Measurements from ENCODE around the gene LDB2. TPM values are rescaled to one million over a fixed set of nuclear protein-coding genes. Genes with fewer than 3 reads are reported as not detected.

The LDB2 gene
- polyA plus RNA-seq, 2 of the 4 experiments (the other 2 are of a cell fraction): not detected

GRCh38 chr4:16720761-16721160 lies 177.7 kb downstream of the LDB2 start:
- no peak overlapping the region for H3K4me3 ChIP-seq
- H3K27ac ChIP-seq: no peak overlapping the region
- ChIA-PET POLR2A (no interaction called here), CTCF (no interaction called here)
- TF ChIP-seq SMC3 (IDR thresholded peaks at IDR 0.05) (no peak), CBX8 (IDR thresholded peaks at IDR 0.05) (no peak), POLR2AphosphoS2 (conservative IDR thresholded peaks at IDR 0.05; ENCODE audit: low read length) (no peak), TP53 (CRISPR knock-in tag; IDR thresholded peaks at IDR 0.05) (no peak), POLR2A (IDR thresholded peaks at IDR 0.05; ENCODE audit: low read length) (no peak)
- no peak for DNase-seq (ENCODE audit: low read depth in 1 of 2, low spot score in 1 of 2)
- no peaks in the 10 kb centered on the region for H3K9me3 ChIP-seq
- no peak for ATAC-seq
- 29% methylated on average over 2 of the region's 2 CpGs for WGBS (ENCODE audit: missing lambda C conversion rate)
- H3K4me2 ChIP-seq: no peak overlapping the region
- FAIRE-seq: no peak
- H3K4me1 ChIP-seq: no peaks in the 10 kb centered on the region

DNA sequence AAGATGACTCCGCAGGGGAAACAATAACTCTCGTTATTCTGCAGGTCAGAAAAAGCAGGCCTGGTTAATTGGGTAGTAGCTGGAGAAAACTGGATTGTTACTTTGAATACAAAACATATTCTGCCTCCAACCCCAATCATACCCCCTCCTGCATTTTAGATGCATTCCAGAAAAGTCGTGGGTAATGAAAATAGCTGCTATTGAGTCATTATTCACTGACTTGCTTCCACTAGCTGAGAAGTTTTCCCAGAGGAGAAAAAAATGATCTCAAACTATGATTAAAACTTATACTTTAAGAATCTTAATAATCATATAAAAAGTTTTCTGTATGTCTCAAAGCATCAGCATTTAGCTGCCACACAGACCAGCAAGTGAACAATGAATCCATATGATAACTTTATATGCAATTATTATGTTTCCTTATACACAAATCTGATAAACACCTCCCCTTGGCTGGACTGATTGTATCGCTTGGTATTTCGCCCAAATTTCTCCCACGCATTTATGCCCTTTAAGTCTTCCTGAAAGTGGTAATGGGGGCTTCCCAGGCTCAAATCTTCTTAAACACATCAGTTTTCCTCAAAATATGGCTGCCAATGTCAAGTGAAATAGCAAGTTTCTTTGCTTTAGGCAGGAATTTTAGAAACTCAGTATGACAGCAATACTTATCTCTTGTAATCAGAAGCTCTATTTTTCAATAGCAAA lies 181.0 kb downstream of the LDB2 start:
- Histone ChIP-seq H3K4me2 (no peak overlapping the region), H3K9me3 (no peaks in the 10 kb centered on the region), H3K27ac (no peak overlapping the region), H3K4me1 (no peaks in the 10 kb centered on the region), H3K4me3 (no peak overlapping the region)
- DNase-seq (ENCODE audit: low read depth in 1 of 2, low spot score in 1 of 2) (no peak), FAIRE-seq (no peak), ATAC-seq (no peak)
- 18% methylated on average over 6 of the region's 6 CpGs for WGBS (ENCODE audit: missing lambda C conversion rate)
- no peak for TF ChIP-seq HDAC2 (IDR thresholded peaks at IDR 0.05)
- TF ChIP-seq EHF (CRISPR knock-in tag; IDR thresholded peaks at IDR 0.05): no peak
- TF ChIP-seq CEBPB (IDR thresholded peaks at IDR 0.05): no peak
- no peak for TF ChIP-seq GATA3 (IDR thresholded peaks at IDR 0.05; ENCODE audit: borderline replicate concordance)
- TF ChIP-seq ZNF302 (CRISPR knock-in tag; IDR thresholded peaks at IDR 0.05): no peak
- TF ChIP-seq, protein P1, sequence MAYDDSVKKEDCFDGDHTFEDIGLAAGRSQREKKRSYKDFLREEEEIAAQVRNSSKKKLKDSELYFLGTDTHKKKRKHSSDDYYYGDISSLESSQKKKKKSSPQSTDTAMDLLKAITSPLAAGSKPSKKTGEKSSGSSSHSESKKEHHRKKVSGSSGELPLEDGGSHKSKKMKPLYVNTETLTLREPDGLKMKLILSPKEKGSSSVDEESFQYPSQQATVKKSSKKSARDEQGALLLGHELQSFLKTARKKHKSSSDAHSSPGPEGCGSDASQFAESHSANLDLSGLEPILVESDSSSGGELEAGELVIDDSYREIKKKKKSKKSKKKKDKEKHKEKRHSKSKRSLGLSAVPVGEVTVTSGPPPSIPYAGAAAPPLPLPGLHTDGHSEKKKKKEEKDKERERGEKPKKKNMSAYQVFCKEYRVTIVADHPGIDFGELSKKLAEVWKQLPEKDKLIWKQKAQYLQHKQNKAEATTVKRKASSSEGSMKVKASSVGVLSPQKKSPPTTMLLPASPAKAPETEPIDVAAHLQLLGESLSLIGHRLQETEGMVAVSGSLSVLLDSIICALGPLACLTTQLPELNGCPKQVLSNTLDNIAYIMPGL (CRISPR knock-in tag; IDR thresholded peaks at IDR 0.05; ENCODE audit: borderline replicate concordance): no peak
- no peak for TF ChIP-seq CBX2 (IDR thresholded peaks at IDR 0.05; ENCODE audit: borderline replicate concordance, low read depth)
- TF ChIP-seq, protein P2, sequence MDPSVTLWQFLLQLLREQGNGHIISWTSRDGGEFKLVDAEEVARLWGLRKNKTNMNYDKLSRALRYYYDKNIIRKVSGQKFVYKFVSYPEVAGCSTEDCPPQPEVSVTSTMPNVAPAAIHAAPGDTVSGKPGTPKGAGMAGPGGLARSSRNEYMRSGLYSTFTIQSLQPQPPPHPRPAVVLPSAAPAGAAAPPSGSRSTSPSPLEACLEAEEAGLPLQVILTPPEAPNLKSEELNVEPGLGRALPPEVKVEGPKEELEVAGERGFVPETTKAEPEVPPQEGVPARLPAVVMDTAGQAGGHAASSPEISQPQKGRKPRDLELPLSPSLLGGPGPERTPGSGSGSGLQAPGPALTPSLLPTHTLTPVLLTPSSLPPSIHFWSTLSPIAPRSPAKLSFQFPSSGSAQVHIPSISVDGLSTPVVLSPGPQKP (IDR thresholded peaks at IDR 0.05; ENCODE audit: low read depth, low read length): no peak
- TF ChIP-seq ZSCAN20 (CRISPR knock-in tag; IDR thresholded peaks at IDR 0.05): no peak
- no peak for TF ChIP-seq KDM1A (IDR thresholded peaks at IDR 0.05; ENCODE audit: low read depth)
- TF ChIP-seq CTCF (IDR thresholded peaks at IDR 0.05): no peak
- no peak for TF ChIP-seq RCOR1 (IDR thresholded peaks at IDR 0.05; ENCODE audit: low read depth, low read length)
- no peak for TF ChIP-seq TP53 (CRISPR knock-in tag; IDR thresholded peaks at IDR 0.05)
- TF ChIP-seq POLR2A (IDR thresholded peaks at IDR 0.05; ENCODE audit: low read length): no peak
- TF ChIP-seq, protein P3, sequence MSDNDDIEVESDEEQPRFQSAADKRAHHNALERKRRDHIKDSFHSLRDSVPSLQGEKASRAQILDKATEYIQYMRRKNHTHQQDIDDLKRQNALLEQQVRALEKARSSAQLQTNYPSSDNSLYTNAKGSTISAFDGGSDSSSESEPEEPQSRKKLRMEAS (IDR thresholded peaks at IDR 0.05): no peak
- no peak for TF ChIP-seq RFX5 (IDR thresholded peaks at IDR 0.05)
- TF ChIP-seq CHD4 (IDR thresholded peaks at IDR 0.05; ENCODE audit: borderline replicate concordance): no peak
- no peak for TF ChIP-seq JUN (IDR thresholded peaks at IDR 0.05)
- no peak for TF ChIP-seq EHMT2 (IDR thresholded peaks at IDR 0.05; ENCODE audit: low read depth)
- CTCF ChIA-PET: no interaction called here
- POLR2A ChIA-PET: no interaction called here

Data from A549 (cell line).